GM19324 (cell line): ENCODE results near the gene TNFSF11.

Source experiments
- ATAC-seq: cut with Tn5 transposase; IDR thresholded peaks from one replicate; pipeline ENCODE4 v1.9.1; 2021; ENCODE audit warnings: mild to moderate bottlenecking, moderate library complexity; ENCODE audit not compliant: unreplicated experiment, low FRiP score

TNFSF11 gene

DNA sequence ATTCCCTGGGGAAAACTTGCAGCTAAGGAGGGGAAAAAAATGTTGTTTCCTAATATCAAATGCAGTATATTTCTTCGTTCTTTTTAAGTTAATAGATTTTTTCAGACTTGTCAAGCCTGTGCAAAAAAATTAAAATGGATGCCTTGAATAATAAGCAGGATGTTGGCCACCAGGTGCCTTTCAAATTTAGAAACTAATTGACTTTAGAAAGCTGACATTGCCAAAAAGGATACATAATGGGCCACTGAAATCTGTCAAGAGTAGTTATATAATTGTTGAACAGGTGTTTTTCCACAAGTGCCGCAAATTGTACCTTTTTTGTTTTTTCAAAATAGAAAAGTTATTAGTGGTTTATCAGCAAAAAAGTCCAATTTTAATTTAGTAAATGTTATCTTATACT, 33.6 kb downstream of the TNFSF11 start:
- no peak for ATAC-seq

DNA sequence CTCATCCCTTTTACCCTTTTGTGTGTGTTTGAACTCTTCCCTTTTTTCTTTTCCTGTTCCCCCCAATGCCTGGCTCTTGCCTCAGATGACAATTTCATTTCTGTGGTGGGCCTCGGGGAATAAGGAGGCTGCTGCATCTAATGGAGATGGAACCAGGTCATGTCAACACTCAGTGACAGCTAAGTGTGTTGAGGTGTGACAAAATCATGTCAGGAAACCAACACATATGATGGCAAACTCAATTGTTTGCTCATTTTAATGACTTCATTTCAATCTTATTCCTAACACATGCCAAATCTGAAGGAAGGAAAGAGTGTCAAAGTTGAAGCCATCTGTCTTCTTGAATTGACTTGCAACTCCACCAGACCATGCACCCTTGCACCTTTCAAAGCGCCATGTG, 36.7 kb downstream of the TNFSF11 start:
- ATAC-seq = no peak

DNA sequence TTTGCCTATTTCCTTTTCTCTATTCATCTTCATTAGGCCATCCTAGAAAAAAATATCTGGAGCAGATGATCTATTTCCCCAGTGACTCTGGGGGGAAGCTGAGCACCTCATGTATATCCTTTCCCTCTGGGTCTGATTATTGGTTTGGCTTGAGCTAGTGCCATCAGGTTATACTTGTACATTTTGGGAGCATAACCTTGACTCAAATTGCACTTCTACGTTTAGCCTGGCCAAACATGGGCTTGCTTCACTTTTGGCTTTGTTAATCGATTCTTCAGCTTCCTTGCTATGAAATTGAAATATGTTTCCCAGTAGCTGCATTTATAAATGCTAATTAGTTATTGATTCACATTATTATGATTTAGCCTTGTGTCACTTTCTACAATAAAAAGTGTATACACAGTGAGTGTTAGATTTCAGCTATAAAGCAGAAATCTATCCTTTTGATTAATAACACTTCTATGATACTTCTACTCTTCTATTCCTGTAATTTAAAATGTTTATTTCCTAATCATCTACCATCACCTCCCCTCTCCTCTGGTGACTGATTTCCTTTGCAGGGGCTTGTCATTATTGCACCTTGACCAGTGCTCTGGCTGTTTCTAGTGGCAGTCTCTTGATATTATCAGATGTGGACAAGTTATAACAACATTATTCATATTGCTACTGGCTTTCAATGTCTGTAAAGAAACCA, 37.3 kb downstream of the TNFSF11 start:
- no peak for ATAC-seq

DNA sequence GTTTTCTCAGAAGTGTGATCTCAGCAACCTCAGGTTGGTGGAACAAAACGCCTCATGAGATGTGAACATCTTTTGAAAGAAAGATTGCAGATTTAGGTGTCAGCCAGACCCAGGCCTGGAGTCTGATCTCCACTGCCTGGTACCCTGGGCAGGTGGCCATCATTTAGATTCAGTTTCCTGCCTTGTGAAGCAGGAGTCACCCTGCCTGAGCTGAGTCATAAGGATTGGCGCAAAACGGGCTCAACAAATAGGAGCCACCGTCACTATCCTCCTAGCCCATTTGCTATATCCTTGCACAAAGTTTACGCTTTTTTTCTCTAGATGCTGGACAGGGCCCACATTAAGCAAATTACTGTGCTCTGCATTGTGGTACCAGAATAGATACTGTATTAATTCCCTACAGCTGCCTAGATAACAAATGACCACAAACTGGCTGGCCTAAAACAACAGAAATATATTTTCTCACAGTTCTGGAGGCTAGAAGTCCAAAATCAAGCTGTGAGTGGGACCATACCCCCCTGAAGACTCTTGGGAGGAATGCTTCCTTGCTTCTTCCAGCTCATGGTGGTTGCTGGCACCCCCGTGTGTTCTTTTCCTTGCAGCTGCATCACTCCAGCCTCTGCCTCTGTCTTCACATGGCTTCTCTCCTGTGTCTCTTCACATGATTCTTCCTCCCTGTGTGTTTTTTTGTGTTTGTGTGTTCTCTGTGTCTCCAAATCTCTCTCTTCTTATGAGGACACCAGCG, 38.2 kb downstream of the TNFSF11 start:
- ATAC-seq = no peak

DNA sequence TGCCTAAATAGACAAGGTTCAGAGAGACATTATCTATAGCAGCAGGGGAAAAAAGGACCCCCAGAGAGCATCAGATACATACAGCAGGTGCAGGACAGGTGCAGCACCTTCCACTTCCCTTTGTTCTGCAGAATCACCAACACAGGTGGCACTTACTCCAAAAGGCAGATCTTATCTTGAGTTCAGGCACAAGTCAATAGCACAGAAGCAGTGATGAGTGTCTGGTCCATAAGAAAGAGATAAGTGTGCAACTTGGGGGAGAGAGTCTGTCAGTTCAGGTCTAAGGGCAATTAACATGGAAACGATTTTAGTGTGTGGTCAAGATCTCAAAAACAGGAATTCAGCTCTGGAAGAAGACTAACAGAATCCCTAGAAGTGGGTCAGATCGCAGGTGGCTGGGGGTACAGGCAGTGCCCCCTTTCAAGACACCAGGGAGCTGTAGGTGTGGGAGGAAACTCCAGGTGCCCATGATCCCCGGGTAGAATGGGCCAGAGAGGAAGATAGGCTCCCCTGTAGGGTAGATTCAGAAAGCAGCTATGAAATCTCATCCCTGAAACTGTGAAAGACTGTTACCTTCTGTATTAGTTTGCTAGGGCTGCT, 40.6 kb downstream of the TNFSF11 start:
- no peak for ATAC-seq

DNA sequence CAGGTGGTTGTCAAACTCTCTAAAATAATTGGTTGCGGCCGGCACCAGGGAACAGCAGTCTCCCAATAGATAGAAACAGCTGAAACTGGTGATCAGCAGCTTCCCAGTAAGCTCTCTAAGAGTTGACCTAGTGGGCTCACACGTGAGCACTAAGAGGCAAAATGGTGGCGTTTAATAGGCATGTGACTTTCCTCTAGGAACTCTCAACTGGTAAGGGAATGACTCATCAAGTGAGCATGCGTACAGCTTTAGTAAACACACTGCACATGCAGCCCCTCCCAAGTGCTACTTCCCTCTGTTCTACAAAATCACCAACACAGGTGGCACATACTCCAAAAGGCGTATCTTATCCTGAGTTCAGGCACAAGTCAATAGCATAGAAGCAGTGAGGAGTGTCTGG, 41.7 kb downstream of the TNFSF11 start:
- no peak for ATAC-seq

DNA sequence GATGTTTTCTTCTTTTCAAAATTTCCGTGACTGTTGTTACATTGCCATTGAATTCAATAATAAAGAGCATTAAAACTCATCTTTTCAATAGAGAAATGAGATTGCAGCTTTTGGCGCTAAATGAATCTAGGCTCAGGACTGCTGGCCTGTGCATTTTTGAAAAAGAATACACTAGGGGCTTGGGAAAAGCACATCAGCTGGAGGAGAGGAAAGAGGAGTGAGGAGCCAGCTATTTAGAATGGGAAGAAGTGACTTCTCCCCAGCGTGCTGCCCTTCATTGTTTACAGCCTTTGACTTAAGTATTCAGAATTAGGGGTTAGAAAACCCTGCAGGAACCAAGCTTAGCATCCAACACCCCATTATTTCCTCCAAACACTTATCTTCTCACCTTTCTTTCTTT, 43.3 kb downstream of the TNFSF11 start:
- no peak for ATAC-seq

DNA sequence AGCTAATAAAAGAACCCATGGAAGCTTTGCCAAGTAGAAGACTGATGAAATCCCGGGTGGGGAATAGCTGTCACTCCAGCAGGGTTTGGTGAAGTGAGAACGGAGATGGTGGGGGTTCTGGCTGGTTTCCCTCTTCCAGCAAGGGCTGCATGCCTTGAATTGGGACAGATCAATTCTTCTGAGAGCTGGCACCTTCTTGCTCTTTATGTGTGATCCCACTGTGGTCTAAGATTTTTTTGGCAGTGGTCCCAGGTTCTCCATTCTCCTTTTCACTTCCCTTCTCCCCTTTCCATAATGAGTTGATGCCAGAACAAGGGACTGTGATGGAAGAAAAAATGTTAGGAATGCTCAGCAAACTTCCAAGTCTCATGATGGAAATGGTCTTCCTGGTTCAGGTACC, 50.0 kb downstream of the TNFSF11 start:
- no peak for ATAC-seq

DNA sequence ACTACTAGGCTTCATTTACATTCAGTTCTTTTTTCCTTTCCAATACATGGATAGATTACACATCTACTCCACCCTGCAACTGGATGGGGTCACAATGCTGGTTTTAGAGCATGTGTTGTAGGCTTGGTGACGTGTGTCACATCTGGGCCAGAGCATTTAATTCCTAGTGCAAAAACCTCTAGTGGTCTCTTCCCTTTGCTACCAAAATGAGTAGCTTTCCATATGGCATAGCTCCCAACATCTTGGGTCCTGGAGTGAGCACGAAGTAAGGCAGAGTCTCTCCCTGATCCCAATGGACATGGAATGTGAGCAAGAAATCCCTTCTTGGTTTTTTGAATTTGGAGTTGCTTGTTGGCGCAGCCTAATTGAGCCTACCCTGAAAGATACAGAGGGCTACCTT, 51.7 kb downstream of the TNFSF11 start:
- no peak for ATAC-seq

DNA sequence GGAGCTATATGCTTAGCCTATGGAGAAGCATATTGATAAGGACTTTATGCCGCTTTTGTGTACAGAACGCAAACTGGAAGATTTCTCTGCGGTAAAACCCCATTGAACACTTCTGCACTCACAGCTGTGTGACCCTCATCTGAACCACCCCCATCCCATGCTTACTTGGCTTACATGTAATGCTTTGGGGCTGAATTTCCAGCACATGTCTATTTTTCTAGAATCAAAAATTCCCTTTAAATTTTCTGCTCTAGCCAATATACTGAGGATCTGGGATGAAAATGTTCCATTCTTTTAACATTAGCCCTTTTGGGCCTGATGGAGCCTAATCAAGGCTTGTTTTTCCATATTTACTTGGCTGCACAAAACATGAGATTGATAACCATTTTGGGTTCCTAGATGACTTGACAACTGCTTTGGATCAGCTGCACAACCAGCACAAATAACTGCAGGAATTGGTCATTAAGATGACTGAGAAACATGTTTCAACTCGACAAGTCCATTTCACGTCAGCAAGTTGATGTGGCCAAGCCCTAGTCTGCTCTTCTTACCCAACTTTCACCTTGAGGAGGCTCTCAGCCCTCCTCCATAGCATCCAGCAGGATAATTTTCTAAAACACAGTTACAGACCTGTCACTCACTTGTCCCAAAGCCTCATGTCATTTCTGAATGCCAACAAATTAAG, 52.4 kb downstream of the TNFSF11 start:
- no peak for ATAC-seq

DNA sequence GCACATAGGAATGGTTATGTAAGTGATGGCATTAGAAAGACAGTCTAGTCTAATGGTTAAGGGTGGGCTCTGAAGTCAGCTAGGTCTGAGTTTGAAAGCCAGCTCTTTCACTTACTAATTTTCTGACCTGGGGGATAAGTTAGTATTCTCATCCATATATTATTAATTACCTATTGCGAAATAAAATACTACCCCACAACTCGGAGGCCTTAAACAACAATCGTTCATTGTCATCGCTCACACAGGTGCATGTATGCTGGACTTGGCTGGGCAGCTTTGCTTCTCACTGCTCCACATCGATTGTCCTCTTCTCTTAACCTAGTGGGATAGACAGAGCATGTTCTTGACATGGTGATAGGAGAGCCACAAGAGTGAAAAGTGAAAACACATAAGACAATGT, 54.7 kb downstream of the TNFSF11 start:
- ATAC-seq = no peak

DNA sequence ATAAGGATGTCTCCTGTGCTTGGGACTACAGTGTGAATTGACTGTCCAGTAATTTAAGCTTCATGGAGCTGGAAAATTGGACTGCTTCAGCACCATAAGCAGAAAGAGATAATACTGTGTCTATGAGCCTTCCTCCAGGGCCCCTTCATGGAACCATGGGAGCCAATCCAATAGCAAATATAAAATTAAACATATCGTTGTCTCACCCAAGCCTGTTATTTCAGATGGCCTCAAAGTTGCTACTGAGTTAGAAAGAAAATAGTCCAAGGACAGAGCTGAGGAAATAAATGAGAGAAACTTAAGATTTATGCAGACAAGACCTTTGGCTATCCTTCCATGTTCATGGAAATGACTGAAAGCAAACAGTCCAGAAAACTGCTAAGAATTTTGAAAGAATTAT, 57.2 kb downstream of the TNFSF11 start:
- ATAC-seq = no peak

DNA sequence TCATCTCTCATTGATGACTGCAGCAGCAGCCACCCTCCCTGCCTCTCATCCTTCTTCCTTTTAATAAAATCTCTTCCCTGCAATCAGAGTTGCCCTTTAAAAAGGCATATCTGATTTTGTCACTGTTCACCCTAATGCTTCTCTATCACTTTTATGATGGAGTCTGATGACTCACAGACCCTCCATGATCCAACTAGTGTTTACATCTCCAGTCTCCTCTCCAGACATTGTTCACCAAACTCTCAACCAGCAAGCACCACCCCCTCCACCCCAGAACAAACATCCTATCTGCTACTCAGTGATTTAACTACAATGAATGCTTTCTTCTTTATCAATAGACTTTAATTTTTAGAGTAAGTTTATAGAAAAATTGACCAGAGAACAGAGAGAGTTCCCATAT, 59.5 kb downstream of the TNFSF11 start:
- ATAC-seq = no peak

DNA sequence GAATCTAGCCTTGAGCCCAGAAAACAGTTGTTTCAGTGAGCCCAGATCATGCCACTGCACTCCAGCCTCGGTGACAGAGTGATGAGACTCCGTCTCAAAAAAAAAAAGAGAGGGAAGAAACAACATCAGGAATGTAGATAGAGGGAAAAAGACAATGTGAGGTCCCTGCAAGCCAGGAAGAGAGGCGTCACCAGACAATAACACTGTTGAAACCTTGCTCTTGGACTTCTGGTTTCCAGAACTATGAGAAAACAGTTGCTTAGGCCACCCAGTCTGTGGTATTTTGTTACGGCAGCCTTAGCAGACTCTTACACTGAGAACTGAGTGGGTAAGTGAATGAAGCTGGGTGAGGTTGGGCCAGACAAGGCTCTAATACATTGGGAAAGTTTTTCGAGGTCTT, 64.1 kb downstream of the TNFSF11 start:
- no peak for ATAC-seq

DNA sequence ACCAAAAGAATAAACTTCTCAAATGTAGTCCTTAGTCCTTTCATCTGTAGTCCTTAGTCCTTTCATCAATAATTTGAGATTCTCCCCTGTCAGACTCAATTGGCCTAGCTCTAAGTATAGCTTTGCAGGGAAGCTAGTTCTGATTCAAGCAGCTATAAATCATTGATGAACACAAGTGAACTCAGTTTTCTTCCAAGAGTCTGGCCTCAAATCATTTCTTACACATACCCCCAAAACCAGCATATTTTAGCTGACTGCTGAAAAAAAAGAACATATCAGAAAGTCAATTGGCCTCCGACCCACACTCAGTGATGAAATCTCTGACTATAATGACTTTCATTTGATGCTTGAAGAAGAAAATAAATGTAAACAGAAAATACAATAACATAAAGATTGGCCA, 64.9 kb downstream of the TNFSF11 start:
- no peak for ATAC-seq

DNA sequence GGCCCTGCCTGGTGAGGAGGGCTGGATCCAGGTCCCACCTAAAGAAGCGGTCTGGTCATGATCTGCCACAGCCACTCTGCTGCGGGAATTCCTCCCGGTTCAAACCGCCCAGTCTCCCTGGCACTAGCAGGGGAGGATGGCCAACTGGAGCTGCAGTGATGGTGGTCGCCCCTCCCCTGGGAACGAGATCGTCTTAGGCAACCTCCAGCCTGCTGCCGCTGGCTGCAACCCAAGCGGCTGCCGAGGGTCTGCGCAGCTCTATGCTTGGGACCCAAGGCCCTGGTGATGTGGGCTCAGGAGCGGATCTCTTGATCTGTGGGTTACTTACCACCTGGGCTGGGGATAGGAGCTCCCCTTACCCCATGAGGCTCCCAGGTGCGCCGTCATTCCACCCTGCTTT, 69.1 kb downstream of the TNFSF11 start:
- ATAC-seq = no peak

DNA sequence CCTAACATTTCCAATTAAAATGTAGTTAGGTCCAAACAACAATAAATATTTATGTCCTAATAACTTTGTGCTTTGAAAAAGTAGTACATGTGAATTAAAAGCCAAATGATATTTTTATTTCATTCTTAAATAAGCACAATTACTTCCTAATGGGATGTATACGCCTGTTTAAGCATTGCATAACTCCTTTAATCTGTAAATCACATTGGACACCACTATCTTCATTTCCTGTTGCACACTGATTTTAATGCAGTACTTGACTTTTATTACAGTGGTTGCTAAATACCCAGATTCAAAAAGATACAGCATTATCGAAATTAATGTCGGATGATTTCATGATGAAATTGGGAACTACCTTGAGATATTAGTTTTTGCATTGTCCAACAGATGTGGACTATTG, 70.9 kb downstream of the TNFSF11 start:
- ATAC-seq = no peak

DNA sequence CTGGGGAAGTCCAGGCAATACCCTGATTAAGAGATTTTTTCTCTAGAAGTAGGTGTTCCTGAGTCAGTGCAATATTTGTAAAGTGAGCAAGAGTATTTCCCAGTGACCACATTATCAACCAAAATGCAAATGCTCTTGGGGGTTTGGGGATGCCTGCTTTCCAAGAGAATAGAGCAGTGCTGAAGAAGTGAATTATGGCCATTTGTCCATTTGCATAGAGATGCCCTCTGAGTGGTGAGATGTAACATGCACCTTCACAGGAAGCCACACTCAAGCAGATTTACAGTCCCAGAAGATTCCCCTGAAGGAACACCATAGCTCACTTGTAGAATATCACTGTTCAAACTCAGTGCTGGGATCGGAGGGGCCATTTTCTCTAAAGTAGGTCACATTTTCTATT, 71.8 kb downstream of the TNFSF11 start:
- ATAC-seq = no peak

DNA sequence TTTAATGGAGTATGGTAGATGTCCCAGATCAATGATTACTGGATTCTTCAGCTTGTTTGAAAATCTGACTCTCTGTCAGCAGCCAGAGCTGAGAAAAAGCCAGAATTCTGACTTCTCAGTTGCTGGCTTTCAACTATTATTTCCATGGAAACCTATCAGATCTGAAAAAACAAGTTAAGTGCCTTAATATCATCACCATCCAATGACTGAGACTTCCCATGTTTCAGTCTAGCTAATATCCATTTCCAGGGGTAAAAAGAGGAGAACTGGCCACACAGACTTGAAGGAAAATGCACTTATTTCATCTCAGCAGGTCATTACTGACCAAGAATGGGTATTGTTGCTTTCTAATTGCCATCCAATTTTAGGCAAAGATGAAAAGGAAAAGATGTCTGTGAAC, 75.2 kb downstream of the TNFSF11 start:
- ATAC-seq = no peak

DNA sequence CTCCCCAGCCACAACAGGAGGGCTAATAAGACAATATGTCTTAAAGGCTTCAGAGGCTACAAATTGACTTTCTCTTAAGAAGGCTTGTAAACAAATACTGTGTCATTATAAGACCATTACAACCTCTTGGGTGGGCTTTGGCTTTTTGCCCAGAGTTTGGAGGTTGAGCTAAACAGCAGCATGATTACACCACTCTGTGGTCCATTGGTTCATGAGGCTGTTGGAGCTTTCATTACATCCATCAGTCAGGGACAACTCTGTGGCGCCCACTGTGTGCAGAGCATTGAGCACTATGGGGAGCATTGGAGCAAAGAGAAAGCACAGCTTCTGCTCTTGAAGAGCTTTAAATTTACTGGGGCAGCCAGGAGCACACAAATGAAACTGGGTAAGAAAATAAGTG, 75.9 kb downstream of the TNFSF11 start:
- ATAC-seq = no peak

DNA sequence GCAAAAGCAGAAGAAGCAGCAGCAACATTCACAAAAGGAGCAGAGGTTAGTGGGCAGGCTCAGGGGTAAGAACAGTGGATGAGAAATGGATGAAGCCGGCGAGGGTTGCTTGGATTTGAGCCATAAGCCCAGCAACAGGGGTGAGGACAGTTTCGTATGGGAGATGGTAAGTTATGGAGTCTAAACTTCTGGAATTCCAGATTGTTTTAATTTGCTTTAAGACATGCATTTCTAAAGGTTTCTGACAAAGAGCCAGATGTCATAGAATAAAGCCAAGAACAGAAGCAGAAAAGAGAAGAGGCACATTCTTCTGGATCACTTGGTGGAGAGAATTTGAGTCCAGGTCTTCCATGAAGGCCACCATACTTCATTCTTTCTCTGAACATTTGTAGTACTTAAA, 76.6 kb downstream of the TNFSF11 start:
- no peak for ATAC-seq
